ENCODE data around the gene SYT3.

The SYT3 gene

DNA sequence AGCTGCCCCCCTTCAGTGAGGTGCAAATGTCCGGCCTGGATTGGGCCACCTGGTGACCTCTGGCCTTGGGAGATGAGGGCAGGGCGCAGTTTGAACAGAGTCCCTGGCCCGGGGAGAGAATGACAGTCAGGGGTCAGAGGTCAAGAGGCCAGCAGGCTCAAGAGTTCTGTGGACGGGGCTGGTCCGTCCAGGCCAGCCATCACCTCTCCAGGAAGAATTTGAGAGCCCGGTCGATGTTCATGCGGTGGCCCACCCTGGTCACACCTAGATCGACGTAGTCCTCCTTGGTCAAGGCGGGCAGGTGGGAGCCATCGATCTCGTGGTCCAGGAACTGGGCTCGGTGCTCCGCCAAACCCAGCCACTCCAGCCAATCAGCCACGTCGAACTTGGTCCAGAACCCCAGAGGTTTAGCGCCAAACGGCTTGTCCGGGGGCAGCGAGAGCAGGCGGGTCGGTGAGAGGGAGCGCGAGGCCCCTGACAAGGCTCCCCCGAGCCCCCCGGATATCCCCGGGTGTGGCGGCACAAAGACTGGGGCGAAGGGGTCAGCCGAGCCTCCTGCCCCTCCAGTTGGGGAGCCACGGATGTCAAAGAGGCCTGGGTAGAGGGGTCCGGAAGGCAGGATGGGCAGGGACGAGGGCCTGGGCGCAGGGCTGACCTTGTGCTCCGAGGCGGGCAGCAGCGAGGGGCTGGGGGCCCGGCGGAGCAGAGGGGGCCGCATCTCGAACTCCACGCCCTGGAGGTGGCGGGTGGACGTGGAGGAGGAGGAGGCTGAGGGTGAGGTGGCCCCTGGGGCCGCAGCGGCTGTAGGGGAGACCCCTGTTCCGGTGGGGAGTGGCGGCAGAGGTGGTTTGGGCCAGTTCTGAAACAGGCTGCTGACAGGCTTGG lies 22.3 kb upstream of the SYT3 start:
- no peak for DNase-seq

DNA sequence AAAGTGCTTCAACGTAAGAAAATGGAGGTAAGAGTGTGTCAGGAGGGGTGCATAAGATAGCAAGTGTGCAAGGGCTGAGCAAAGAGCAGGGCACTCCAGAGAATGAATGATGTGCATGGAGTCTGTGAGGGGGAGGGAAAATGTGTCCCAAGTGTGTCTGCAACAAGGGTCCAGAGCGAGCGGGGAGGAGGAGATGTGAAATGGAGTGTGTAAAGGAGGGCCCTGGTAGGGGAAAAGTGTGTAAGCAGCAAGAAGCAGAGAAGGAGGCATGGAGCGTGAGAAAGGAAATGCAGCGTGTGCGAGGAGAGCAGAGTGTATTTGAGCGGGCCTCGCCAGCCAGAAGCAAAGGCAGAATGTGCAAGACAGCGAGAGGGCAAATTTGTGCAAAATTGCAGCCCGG lies 21.3 kb upstream of the SYT3 start:
- DNase-seq: no peak

DNA sequence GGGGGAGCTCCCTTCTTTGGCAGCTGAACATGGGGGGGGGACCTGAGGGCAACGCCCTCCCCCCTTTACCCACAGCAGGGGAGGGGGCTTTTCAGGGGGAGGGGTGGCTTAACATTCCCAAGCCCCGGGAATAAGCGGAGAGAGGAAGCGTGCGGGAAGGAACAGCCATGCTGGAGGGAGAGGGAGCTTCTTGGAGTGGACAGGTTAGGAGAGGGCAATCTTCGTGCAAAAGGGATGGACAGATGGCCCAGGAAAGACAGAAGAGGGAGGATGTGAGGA lies 20.3 kb upstream of the SYT3 start:
- no peak for DNase-seq

DNA sequence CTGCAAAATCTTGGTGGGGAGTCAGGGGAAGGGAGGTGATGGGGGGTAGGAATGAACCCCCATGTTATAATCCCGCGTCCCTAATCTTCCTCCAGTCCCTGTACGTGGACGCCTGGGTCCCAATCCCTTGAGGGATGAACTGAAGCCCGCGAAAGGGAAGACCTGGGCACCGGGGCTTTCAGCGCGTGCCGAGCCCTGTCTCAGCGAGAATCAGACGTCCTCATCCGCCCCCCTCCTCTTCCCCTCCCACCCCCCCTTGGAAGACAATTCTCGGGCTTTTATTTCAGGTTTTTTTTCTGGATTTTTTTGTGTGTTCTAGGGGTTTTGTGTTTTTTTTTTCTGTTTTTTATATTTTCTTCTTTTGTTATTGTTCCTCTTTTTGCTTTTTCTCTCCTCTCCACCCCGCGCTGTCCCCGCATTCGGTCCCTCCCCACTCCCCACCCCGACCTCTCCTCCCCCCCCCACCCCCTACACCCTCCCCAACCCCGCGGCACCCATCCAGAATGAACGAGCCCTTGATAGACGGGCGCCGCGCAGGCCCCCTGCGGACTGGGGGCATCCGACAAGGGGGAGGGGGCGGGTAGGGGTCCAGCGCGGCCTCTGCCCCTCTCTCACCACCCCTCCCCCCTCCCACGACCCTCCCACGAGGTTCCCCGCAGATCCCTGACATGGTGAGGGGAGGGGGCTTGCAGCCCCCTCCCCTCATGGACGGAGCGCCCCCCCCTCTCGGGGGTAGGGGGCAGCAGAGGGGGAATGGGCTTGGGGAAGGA lies 19.8 kb upstream of the SYT3 start:
- DNase-seq: no peak

DNA sequence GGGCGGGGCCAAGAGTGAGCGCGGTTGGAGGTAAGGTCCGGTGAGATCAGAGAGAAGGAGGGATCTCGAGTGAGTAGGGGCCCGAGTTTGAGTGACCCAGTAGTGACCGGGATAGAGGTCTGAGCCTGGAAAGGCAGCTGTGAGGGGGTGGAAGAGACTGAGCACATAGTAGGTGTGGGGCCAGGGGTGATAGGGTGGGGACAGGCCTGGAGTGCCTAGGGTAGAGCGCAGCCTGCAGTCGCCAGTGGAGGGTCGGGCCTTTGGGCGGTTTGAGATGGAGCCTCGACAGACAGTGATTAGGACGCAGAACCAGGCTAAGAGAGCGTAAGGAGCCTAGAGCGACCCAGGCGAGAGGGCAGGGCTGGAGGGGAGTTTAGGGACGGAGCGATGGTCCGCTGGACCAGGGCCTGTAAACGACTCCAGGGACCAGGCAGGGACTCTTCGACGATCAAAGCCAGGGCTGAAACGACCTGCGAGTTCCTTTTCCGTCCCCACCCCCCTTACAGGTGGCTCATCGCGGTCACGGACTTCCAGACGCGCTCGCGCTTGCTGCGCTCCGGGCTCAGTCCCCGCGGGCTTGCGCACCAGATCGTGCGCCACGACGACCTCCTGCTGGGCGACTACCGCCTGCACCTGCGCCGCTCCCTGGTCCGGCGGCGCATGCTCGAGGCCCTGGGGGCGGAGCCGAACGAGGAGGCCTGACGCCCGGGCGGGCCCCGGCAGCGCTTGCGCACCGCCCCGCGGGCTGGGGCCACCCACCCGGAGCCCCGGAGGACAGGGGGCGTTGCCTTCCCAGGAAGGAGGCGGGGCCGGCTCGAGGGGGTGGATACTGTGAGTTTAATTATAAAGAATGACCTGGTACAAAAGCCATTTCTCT lies 19.0 kb upstream of the SYT3 start:
- DNase-seq: peak; percentile 62 to 63

DNA sequence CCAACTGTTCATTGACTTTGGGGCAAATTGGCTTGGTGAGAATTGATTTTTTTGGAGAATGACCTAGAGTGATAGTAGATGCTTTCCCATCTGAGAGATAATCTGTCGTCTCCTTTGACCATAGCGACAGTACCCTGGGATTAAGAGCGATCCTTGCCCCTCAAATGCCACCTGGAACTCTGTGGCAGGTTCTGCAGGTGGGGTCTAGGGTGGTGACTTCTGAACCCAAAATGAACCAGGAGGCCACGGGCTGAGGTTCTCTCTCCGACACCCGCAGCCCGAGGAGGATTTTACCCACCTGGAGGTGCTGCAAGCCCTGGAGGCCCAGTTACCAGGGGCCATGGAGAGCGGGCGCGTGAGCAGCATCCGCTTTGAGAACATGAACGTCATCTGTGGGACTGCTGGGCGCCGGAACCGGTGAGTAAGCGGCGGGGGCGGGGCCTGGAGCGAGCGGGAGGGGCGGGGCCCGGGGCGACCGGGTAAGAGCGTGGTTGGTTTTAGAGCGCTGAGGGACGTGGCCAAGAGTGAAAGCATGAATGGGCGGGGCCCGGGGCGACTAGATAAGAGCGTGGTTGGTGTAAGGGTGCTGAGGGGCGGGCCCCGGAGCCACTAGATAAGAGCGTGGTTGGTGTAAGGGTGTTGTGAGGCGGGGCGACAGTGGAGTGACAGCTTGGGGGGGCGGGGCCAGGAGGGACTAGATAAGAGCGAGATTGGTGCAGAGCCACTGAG lies 18.2 kb upstream of the SYT3 start:
- DNase-seq: peak; percentile 83 to 86

DNA sequence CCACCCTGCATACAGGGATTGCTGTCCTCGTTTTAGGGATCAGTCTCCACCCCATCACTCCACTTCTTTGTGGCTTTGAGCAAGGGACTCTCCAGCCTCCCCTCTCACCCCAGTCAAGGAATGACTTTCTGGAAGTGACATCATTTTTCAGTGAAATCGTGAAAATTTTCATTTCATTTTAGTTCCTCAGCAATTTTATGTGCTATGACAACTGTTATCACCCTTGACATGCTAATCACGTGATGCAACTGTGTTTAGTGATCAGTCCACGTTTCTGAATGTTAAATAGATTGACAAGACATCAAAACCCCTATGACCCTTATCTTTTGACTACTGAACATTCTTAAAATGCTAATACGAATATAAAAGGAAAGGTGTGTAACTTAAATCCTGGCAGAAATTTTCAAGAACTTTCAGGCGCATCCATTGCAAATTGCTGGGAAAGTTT lies 17.6 kb upstream of the SYT3 start:
- DNase-seq: no peak

DNA sequence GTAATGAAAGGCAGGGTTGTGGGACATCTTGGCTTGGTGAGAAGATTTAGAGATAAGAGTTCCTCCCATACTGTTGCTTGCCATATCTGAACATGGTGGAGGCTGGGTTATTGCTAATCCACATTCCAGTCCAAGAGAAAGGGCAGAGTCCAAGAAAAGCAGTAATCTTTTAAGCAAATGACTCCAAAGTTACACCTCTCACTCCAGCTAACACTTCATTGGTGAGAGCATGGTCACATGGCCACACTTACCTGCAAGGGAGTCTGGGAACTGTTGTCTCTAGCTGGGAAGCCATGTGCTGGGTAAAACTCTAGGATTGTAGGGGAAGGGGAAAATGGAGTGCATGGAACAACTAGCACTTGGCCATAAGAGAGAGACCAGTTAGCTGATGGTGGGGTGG lies 15.2 kb upstream of the SYT3 start:
- no peak for DNase-seq

DNA sequence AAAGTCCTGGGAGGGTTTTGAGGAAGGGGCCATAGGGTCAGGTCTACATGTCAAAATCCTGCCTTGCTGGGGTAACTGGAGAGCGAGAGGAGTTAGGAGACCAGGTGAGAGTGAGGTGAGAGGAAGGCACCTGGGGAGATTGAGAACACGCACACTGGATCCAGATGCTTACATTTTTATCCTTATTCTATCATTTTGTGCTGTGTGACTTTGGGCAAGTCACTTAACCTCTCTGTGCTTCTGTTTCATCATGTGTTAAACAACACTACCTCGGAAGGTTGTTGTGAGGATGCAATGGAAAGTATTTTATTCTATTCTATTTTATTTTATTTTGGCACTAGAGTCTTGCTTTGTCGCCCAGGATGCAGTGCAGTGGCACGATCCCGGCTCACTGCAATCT lies 13.0 kb upstream of the SYT3 start:
- no peak for DNase-seq

DNA sequence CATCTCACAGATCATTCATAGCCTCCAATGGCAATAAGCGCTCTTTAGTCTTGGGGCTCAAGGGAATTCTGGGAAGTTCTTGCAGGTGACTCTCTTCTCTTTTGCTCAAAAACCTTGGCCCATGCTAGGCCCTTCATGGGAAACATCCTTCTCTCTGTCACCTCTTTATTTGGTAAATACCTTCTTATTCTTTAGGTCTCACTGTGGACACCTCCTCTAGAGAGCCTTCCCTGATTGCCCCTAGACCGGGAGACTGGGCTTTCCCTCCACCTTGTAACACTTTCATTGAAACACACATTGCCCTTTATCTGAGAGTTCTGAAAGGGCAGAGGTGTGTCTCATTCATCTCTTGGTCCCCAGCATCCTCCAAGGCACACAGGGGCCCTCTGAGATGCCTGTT lies 11.5 kb upstream of the SYT3 start:
- no peak for DNase-seq

DNA sequence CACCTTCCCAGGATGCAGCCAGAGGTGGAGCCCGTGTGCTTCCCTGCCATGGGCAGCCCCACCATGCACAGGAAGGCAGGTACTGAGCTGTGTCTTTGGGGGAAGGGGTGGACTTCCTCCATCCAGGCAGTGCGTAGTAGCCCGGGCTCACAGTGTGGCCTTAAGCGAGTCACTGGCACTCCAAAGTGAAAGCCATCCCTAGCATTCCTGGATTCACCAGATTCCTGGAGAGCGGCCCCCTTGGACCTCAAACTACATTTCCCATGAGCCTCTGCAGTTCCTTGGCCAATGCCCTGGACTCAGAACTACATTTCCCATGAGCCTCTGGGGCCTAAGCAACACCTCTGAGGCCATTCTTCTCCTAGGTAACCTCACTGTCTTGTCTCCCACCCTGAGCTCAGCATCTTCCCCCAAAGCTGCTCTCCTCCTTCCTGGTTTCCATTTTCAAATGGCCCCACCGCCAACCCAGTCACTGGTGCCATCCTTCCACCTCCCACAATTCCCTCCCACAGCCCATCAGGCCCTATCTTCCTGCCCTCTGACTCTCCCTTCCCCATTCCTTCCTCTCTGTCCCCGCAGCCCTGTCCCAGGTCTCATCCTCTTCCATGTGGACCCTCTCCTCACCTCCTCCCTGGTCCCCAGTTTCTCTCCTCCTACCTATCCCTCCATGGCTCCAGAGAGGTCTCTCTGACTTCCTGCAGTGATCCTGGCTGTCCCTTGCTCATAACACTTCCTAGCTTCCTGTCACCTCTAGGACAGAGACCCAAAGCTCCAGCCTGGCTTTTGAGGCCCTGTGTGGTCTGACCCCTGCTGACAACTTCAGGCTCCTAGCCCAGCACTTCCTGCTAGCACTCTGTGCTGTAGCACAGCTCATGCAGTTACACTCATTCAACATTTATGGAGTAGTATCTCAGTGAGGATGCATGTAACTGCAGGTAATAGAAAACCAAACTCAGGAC lies 10.0 kb upstream of the SYT3 start, which contains the start of gene C19orf81:
Gene C19orf81 (plus strand): TSS at position 13 of the 959 bp plus-strand sequence. CDS start 0 bp downstream, at position 13.
- no peak for DNase-seq

DNA sequence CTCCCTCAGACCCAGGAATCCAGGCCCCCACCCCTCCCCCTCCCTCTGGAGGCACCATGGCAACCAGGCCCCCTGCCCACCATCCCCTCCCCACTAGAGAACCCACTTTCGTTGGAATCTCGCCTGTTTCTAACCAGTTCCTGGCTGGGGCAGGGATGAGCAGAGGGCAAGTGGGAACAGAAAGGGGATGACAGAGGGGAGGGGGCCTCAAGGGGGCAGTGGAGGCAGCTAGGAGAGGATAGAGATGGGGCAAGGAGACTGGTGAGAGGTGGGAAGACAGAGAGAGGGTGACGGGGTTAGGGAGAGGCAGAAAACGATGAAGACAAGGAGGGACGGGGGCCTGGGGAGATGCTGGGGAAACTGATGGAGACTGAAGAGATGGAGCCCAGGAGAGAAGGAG lies 9.0 kb upstream of the SYT3 start:
- DNase-seq: no peak

DNA sequence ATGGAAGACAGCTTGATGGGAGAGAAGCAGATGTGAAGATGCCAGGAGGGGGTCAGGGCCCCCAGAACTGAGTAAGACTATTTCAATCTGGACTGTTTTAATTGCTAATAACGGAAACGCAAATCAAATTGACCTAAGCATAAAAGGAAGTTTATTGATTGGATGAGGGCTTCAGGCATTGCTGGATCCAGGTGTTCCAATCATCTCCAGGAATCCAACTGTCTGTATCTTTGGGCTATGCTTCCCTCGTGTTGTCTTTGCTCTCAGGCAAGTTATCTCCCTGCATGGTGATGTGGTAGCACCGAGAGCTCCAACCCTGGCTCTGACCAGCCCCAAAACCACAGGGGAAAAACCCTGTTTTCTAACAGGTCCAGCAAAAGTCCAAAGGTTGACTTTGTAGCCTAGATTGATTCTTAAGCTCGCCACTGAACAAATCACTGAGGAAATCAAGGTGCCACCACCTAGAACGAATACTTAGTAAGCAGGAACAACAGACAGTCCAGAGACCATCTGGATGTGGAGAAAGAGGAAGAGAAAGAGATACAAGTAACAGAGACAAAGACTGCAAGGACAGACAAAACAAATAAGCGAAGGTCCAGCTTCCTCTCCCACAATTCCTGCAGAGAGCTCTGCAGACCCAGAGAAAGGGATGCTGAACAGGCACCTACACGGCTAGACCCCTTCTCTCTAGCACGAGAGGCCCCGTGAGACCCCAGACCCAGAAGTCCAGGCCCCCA lies 8.4 kb upstream of the SYT3 start:
- no peak for DNase-seq

DNA sequence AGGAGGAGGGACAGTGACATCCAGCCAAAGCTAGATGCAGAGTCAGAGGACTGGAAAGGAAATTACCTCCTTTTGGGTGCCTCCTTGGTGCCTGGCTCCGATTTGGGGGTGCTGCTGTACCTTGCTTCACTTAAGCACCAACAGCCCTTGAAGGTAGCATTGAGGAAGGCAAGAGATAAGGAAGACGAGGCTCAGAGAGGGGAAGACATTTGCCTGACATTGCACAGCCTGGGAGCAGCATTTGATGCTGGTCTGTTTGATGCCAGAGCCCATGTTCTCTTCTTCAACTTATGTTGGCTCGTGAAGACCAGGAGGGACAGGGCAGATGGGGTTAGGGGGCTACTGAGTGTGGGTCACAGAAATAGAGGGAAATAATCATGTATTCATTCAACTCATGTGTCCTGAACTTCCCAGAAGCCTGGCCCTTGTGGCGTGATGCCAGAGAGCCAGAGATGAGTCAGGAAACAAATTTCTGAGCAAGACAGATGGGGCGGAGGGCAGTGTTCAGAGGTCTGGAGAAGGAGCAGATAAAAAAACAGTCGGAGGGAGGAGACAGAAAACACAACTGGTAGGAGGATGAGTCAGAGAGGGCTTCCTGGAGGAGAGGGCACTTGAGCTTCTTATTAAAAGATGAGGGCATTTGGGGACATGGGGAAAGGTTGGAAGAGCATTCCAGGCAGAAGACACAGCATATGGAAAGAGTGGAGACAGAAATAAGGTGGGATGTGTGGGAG lies 6.6 kb upstream of the SYT3 start:
- DNase-seq: no peak

DNA sequence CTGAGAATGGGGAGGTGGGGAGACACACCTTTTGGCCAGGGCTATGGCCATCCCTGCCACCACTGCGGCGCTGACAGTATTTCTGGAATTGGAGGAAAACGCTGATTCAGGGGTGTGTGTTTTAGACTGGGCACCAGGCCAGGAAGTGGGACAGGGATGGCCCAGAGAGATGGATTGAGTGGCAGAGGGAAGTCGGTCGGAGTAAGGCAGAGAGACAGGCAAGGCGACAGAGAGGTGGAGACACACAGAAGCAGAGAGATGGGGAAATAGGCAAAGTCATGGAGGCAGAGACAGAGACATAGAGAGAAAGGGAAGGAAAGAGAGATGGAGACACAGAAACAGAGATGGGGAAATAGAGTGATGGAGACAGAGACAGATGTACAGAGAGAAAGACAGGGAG lies 5.4 kb upstream of the SYT3 start:
- DNase-seq: no peak

DNA sequence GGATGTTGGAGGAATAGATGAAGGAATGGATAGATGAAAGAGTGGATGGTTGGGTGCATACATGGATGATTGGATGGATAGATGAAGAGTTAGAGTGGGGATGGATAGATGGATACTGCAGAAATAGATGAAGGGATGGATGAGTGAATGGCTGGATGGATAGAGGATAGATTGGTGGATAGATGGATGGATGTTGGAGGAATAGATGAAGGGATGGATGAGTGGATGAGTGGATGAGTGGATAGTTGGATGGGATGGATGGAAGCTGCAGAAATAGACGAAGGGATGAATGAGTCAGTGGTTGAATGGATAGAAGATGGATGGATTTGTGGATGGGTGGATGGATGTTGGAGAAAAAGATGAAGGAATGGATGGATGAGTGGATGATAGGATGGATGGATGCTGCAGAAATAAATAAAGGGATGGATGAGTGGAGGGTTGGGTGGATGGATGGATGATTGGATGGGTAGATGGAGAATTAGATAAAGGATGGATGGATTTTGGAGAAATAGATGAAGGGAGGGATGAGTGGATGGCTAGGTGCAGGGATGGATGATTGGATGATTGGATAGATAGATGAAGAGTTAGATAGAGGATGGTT lies 4.7 kb upstream of the SYT3 start:
- DNase-seq: no peak

DNA sequence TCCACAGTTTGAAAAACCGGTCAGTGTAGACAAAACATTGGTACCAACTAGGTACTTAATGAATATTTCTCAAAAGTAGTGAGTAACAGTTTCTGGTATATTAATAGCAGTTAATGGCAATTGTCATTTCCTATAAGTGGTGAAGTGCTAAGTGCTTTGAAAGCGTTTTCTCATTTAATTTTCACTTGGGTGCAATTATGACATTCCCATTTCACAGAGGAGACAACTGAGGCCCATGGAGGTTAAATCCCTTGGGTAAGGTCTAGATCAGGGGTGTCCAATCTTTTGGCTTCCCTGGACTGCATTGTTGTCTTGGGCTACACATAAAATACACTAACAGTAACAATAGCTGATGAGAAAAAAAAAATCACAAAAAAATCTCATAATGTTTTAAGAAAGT lies 687 bp upstream of the SYT3 start:
- DNase-seq: no peak

DNA sequence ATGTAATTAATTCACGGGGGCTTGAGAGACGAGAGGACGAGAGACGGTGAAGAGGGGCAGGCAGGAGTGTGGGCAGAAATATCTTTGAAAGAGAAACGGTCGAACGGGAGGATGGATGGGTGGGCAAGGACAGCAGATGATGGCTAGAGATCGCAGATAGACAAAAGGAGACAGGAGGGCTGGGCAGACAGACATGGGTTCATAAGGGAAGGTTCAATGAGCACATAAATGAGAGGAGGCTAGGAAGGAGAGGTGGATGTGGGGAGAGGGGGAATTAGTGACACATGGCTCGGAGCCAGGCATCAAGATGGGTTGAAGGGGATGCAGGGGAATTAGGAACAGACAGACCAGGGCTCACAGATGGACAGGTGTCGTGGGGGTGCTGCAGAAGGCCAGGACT lies 1.1 kb downstream of the SYT3 start:
- DNase-seq: no peak

DNA sequence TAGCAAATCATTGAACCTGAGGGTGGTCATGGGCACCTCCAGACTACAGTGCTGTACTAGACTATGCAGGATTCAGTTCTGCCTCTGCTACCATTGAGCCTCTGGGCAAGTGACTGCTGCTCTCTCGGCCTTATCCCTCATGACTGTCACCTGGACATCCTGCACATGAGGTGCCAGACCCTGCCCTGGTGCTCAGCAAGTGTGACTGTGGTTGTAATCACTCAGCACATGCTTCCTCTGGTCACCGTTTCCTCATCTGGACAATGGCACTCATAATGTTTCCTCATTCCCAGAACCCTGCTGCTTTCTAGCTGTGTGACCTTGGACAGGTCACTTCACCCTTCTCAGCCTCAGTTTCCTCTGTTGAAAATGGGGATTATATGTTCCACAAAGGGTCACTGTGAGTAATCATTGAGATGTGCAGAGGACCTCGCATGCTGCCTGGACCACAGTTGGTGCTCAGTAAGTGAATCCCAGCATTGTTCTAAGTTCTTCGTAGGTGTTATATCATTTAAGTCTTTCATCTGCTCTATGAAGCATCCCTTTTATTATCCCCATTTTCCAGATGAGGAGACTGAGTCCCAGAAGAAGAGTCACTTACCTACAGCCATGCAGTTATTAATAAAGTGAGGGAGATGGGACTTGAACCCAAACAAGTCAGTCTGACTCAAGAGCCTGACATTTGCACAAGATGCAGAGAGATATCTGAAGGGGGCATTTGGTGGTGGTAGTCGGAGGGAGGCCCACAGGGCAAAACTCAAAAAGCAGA lies 3.2 kb downstream of the SYT3 start:
- DNase-seq: no peak
